BJ (cell line): ENCODE measurements around the gene NT5DC3. TPM values are rescaled to one million over a fixed set of nuclear protein-coding genes. Genes with fewer than 3 reads are reported as not detected.

Source experiments
- CTCF ChIA-PET: fragments of 350-600 bp; formaldehyde crosslinking; extraction: SDS; loops from one replicate; lab custom pipeline; 2021; ENCODE audit warnings: antibody characterized with exemption, inconsistent platforms; lab: Yijun Ruan, JAX
- POLR2A ChIA-PET: fragments of 300-600 bp; sonication (Branson Sonifier 250); formaldehyde crosslinking; extraction: SDS; loops from one replicate; lab custom pipeline; 2021; ENCODE audit warnings: antibody characterized with exemption; lab: Charles Lee
- DNase-seq: peaks from one replicate; pipeline ENCODE4 v3.0.0-alpha.2; 2011; ENCODE audit warnings: low read depth
- H3K27me3 ChIP-seq: 2 replicates; pipeline ENCODE4 v1.6.0; 2011; ENCODE audit warnings: low read length; ENCODE audit not compliant: control insufficient read depth, insufficient read depth
- H3K36me3 ChIP-seq: 2 replicates; pipeline ENCODE4 v1.5.1; 2011; ENCODE audit warnings: low read length; ENCODE audit not compliant: control insufficient read depth, insufficient read depth
- H3K4me3 ChIP-seq: 2 replicates; pipeline ENCODE4 v1.5.1; 2011; ENCODE audit warnings: low read depth, mild to moderate bottlenecking, control low read depth, low read length
- polyA plus RNA-seq: library from polyadenylated mRNA; depleted of rRNA; stranded (reverse); fragments of >200 nt; gene quantifications from 2 replicates; pipeline ENCODE4 v1.2.3, GENCODE V29; 2011
- TF ChIP-seq, protein P1 (sequence below): IDR thresholded peaks from 2 replicates; pipeline ENCODE4 v1.5.1; 2011; ENCODE audit warnings: low read depth, mild to moderate bottlenecking, control low read depth, inconsistent platforms, low read length, moderate library complexity; ENCODE audit not compliant: insufficient read depth

NT5DC3 gene
- polyA plus RNA-seq, 1 experiment, result 1.2 TPM

DNA sequence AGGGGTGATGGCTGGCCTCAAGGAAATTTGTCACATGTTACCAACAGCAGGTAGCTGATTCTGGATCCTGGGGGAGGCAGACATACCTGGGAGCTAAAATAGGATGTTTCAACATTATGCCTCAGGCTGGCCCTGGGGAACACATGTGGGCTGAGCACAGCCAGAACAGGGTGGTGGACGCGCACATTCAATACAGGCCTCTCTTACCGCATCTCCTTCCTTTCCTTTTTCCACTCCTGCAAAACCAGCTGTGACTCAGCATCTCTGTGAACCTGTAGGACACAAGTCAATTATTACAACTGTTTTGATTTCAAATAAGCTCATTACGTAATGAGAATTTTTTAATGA, 61.0 kb downstream of the NT5DC3 start:
- POLR2A ChIA-PET, result no interaction called here

DNA sequence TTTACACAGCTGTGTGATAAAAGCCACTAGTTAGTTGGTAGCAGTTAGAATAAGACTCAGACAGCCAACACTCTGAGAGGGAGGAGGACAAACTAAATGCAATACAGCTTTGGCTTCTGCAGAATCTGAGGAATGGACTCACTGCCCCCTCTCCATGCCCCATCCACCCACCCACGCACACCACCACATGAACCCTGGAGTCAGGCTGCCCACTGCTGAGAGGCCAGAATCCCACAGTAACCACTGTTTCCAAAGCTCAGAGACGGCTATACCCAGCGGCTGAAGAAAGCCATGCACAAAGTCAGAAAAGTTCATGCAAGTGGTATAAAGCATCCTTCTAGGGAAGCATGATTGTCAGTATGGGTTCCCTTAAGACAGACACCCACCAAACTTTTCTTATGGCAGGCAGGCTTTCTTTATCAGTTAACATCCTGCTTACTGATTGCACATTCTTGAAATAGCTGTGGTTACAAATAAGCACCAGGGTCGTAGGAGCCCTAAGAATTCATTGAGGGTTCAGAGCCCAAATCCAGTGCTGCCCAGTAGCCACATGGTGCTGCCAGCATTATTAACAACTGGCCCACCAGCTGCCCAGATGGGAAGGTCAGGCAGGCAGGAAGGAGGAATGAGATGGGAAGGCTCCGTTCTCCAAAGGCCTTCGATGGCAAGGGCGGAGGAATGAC, 61.5 kb downstream of the NT5DC3 start:
- no peak for DNase-seq
- ChIA-PET CTCF (interaction anchor here (1.2 kb wide), 2 partner anchors 9 to 90 kb away, joined by 3 to 5 read pairs; no protein-coding TSS in a partner anchor), POLR2A (no interaction called here)
- TF ChIP-seq, protein P1, sequence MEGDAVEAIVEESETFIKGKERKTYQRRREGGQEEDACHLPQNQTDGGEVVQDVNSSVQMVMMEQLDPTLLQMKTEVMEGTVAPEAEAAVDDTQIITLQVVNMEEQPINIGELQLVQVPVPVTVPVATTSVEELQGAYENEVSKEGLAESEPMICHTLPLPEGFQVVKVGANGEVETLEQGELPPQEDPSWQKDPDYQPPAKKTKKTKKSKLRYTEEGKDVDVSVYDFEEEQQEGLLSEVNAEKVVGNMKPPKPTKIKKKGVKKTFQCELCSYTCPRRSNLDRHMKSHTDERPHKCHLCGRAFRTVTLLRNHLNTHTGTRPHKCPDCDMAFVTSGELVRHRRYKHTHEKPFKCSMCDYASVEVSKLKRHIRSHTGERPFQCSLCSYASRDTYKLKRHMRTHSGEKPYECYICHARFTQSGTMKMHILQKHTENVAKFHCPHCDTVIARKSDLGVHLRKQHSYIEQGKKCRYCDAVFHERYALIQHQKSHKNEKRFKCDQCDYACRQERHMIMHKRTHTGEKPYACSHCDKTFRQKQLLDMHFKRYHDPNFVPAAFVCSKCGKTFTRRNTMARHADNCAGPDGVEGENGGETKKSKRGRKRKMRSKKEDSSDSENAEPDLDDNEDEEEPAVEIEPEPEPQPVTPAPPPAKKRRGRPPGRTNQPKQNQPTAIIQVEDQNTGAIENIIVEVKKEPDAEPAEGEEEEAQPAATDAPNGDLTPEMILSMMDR, result no peak
- H3K27me3 ChIP-seq, result no peaks in the 10 kb centered on the region
- peaks cover 7% of the 10 kb centered on the region for H3K36me3 ChIP-seq
- no peak overlapping the region for H3K4me3 ChIP-seq

More for the DNA sequence above, 61.0 kb downstream of the NT5DC3 start:
- Histone ChIP-seq H3K36me3 (peaks cover 10% of the 10 kb centered on the region), H3K4me3 (no peak overlapping the region), H3K27me3 (no peaks in the 10 kb centered on the region)
- TF ChIP-seq, protein P1, result no peak
- DNase-seq, result no peak
- CTCF ChIA-PET, result interaction anchor here (1.2 kb wide), 2 partner anchors 9 to 90 kb away, joined by 3 to 5 read pairs; no protein-coding TSS in a partner anchor

DNA sequence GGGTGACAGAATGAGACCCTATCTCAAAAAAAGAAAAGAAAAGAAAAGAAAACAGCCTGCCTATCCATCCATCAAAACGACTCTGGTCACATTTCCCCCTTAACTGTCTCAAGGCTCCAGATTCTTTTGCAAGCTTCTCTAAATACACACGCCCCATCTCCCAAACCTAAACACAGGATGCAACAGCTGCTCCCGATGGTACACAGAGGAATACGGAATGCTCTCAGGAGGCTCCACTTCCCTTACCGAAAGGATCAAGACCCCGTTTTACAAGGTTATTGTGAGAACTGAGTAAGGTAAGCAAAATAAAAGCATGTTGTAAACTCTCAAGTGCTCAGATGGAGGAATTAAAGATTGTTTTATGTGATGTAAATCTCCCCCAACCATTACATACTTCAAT, 62.3 kb downstream of the NT5DC3 start:
- TF ChIP-seq, protein P1, result no peak
- CTCF ChIA-PET, result interaction anchor here (0.7 kb wide), 1 partner anchor 99 kb away, joined by 3 read pairs; no protein-coding TSS in a partner anchor
- DNase-seq, result no peak
- POLR2A ChIA-PET, result no interaction called here
- Histone ChIP-seq H3K36me3 (peaks cover 2% of the 10 kb centered on the region), H3K4me3 (no peak overlapping the region), H3K27me3 (no peaks in the 10 kb centered on the region)

DNA sequence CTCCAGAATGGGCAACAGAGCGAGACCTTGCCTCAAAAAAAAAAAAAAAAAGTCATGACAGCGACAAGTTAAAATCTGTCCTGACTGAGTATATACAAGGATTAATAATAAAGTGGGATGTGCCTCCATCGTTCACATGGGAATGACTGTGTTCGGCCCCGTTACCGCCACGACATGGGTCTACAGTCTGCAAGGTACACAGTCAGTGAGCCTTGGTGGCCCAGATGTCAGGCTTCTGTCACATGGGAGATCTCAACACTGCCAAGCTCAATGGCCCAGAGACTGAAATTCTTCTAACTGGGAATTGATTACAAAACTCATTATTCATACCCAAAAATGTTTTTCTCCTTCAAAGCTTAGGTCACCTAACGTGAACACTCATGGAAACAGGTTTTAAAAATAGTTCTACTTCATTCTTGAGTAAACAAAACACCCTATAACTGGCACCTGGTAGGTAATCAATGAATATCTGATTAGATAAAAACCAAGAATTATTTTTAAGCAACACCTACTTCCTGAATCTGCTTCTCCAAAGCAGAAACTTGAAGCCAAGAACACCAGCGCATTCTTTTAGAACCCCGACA, 66.0 kb downstream of the NT5DC3 start:
- TF ChIP-seq, protein P1, result no peak
- DNase-seq, result no peak
- H3K27me3 ChIP-seq, result no peaks in the 10 kb centered on the region
- no peak overlapping the region for H3K4me3 ChIP-seq
- H3K36me3 ChIP-seq, result peaks cover 1% of the 10 kb centered on the region; the same call in 1 of the 2 replicates
- ChIA-PET CTCF (interaction anchor here (8.3 kb wide), 1 partner anchor 94 kb away, joined by 121 read pairs; no protein-coding TSS in a partner anchor), POLR2A (interaction anchor here (0.7 kb wide), 1 partner anchor 96 kb away, joined by 16 read pairs; no protein-coding TSS in a partner anchor)
